ENCODE data around the gene LRRC52. TPM values are rescaled to one million over a fixed set of nuclear protein-coding genes. Genes with fewer than 3 reads are reported as not detected.

The LRRC52 gene
- total RNA-seq, 2 donors from 2014 or later, result not detected

DNA sequence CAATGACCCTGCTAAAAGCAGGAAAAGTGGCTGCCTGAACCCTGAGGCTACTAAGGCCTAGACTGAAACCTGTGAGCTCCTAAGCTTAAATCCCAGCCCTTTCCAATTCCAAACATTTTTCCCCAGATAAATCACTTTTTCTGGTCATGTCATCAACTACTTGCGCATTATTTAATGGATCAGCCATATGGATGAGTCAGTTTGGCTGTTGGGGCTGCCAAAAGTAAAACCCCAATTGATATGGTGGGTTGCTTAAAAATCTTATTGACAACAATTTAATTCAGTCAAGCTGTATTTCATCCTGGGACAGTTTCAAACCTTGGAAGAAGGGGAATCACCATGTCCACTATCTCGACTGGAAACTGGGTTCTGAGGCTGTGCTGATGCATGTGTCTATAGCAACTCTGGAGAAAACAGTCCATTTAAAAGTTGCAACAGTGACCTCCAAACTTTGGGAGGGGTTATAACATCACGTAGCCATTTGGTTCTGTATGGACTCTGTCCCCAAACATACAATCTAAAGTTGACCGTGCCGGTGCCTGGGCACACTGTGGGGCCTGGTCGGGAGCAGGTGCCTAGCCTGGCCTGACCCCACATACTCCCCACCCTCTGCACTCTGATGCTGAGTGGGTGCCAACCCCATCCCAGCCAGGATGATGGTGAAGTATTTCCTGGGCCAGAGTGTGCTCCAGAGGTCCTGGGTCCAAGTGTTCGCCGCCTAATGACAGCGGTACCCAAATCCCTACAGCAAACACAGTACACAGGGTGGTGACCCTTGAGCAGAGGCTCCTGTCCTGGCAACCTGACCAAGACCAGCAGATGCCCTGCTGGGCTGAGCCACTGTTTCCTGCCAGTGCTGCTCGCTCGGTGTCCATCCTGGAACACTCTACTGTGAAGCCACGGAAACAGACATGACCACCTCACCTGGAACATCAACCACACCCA, 46.5 kb upstream of the LRRC52 start:
- TF ChIP-seq, protein P1, sequence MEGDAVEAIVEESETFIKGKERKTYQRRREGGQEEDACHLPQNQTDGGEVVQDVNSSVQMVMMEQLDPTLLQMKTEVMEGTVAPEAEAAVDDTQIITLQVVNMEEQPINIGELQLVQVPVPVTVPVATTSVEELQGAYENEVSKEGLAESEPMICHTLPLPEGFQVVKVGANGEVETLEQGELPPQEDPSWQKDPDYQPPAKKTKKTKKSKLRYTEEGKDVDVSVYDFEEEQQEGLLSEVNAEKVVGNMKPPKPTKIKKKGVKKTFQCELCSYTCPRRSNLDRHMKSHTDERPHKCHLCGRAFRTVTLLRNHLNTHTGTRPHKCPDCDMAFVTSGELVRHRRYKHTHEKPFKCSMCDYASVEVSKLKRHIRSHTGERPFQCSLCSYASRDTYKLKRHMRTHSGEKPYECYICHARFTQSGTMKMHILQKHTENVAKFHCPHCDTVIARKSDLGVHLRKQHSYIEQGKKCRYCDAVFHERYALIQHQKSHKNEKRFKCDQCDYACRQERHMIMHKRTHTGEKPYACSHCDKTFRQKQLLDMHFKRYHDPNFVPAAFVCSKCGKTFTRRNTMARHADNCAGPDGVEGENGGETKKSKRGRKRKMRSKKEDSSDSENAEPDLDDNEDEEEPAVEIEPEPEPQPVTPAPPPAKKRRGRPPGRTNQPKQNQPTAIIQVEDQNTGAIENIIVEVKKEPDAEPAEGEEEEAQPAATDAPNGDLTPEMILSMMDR (IDR thresholded peaks at IDR 0.05), result no peak
- TF ChIP-seq POLR2A (IDR thresholded peaks at IDR 0.05) (no peak), POLR2AphosphoS5 (IDR thresholded peaks at IDR 0.05) (no peak)
- WGBS, result 92% methylated on average over 12 of the region's 12 CpGs
- Histone ChIP-seq H3K4me3 (no peak overlapping the region), H3K36me3 (no peaks in the 10 kb centered on the region), H3K27me3 (replicated peaks; ENCODE audit: insufficient read depth) (no peaks in the 10 kb centered on the region), H3K9me3 (no peaks in the 10 kb centered on the region), H3K27ac (no peak overlapping the region), H3K4me1 (replicated peaks) (no peaks in the 10 kb centered on the region)
- DNase-seq (ENCODE audit: low spot score), result no peak
- intact Hi-C loops (cut with DNase I), result no loop called here

DNA sequence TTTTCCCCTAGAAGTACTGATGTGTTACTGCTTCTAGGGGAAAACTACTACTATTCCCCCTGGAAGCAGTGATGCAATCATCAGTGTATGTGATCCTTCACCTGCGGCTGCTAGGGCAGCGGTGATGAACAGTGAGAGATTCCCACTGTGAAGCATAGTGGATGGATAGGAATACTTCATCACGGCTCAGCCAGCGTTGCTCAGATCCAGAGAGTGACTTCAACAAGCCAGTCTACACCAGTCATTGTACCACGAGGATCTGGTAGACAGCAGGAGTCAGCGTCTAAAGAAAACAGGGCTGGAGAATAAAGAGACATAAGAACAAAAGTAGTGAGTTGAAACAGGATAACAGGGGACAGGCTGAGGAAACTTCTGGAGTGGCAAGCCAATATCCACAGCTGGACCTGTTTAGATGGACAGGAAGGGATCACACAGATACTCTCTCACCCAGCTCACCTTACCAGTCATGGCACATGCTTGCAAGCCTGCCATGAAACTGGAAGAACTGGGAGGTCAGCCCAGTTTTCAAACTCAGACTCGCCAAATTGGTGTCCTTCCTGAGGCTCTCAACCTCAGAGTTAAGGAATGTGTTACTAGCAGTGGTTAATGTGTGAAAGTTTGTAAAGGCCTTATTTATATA, 42.4 kb upstream of the LRRC52 start:
- 77% methylated on average over 7 of the region's 7 CpGs for WGBS

DNA sequence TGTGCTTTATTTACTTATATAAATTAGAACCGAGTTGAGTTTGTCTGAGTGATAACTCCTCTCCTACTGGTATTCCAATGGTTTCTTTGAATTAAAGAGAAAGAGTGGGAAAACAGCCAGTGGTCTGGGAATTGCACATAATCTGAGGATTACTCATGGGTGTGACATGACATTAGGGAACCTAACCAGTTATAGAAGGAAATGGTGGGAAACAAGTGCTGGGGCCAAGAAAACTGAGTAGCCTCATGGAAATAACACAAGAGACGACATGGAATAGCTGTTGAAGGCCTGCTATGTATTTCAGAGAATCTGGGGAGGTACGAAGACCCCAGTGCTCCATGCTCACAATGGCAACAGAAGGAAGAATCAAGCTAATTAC, 41.8 kb upstream of the LRRC52 start:
- no peaks in the 10 kb centered on the region for H3K9me3 ChIP-seq
- no peak overlapping the region for H3K27ac ChIP-seq
- DNase-seq (ENCODE audit: low spot score), result no peak
- H3K4me1 ChIP-seq (replicated peaks), result no peaks in the 10 kb centered on the region
- TF ChIP-seq POLR2AphosphoS5 (IDR thresholded peaks at IDR 0.05), result no peak
- TF ChIP-seq, protein P1 (IDR thresholded peaks at IDR 0.05), result no peak
- TF ChIP-seq POLR2A (IDR thresholded peaks at IDR 0.05), result no peak
- H3K4me3 ChIP-seq, result no peak overlapping the region
- intact Hi-C loops (cut with DNase I), result no loop called here
- 67% methylated on average over 3 of the region's 3 CpGs for WGBS
- no peaks in the 10 kb centered on the region for H3K27me3 ChIP-seq (replicated peaks; ENCODE audit: insufficient read depth)
- no peaks in the 10 kb centered on the region for H3K36me3 ChIP-seq

More for the DNA sequence above, 42.4 kb upstream of the LRRC52 start:
- TF ChIP-seq, protein P1 (IDR thresholded peaks at IDR 0.05), result no peak
- TF ChIP-seq POLR2A (IDR thresholded peaks at IDR 0.05), result no peak
- TF ChIP-seq POLR2AphosphoS5 (IDR thresholded peaks at IDR 0.05), result no peak
- DNase-seq (ENCODE audit: low spot score), result no peak
- Histone ChIP-seq H3K27me3 (replicated peaks; ENCODE audit: insufficient read depth) (no peaks in the 10 kb centered on the region), H3K9me3 (no peaks in the 10 kb centered on the region), H3K4me1 (replicated peaks) (no peaks in the 10 kb centered on the region), H3K27ac (no peak overlapping the region), H3K36me3 (no peaks in the 10 kb centered on the region), H3K4me3 (no peak overlapping the region)
- intact Hi-C loops (cut with DNase I), result no loop called here

DNA sequence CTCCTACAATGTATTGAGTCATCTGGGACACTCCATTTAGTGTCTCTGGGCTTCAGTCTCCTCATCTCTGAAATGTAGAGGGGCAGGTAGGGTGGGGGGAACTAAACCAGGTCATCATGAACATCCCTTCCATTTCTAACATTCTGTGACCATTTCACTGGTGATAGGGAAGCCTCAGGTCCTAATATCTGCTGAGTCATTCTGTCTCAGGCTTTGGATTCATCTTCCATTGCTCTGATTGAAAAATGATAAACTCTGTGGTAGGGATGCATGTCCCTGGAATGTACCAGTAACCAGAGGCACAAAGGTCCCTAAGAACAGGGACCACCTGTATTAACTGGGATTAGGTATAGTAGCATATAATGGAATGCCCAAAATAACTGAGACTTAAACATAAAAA, 36.2 kb upstream of the LRRC52 start:
- intact Hi-C loops (cut with DNase I), result no loop called here

More for the DNA sequence above, 36.2 kb upstream of the LRRC52 start:
- no peaks in the 10 kb centered on the region for H3K9me3 ChIP-seq
- no peak for DNase-seq (ENCODE audit: low spot score)
- H3K36me3 ChIP-seq, result no peaks in the 10 kb centered on the region
- TF ChIP-seq POLR2A (IDR thresholded peaks at IDR 0.05) (no peak), POLR2AphosphoS5 (IDR thresholded peaks at IDR 0.05) (no peak)
- TF ChIP-seq, protein P1 (IDR thresholded peaks at IDR 0.05), result no peak
- H3K4me1 ChIP-seq (replicated peaks), result no peaks in the 10 kb centered on the region
- no peak overlapping the region for H3K4me3 ChIP-seq
- H3K27me3 ChIP-seq (replicated peaks; ENCODE audit: insufficient read depth), result no peaks in the 10 kb centered on the region
- no peak overlapping the region for H3K27ac ChIP-seq
